NCI-H1092 (cell line): Measurements from ENCODE around the gene ELANE.
"Not testable (repeated sequence)": the region's sequence is repeated elsewhere in the genome, so short reads cannot be mapped to it uniquely, and the experiment has no call there.

Experiments
- DNase-seq: peaks from one replicate; lab custom pipeline; 2025; lab: John Stamatoyannopoulos, UW

ELANE gene

DNA sequence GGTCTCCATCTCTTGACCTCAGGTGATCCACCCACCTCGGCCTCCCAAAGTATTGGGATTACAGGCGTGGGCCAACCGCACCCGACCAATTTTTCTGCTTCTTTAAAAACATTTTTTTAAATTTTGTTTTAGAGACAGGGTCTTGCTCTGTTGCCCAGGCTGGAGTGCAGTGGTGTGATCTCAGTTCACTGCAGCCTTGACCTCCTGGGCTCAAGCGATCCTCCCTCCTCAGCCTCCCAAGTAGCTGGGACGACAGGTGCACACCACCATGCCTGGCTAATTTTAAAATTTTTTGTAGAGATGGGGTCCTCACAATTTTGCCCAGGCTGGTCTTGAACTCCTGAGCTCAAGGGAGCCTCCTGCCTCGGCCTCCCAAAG, 9.3 kb upstream of the ELANE start:
- DNase-seq, result not testable (repeated sequence)

DNA sequence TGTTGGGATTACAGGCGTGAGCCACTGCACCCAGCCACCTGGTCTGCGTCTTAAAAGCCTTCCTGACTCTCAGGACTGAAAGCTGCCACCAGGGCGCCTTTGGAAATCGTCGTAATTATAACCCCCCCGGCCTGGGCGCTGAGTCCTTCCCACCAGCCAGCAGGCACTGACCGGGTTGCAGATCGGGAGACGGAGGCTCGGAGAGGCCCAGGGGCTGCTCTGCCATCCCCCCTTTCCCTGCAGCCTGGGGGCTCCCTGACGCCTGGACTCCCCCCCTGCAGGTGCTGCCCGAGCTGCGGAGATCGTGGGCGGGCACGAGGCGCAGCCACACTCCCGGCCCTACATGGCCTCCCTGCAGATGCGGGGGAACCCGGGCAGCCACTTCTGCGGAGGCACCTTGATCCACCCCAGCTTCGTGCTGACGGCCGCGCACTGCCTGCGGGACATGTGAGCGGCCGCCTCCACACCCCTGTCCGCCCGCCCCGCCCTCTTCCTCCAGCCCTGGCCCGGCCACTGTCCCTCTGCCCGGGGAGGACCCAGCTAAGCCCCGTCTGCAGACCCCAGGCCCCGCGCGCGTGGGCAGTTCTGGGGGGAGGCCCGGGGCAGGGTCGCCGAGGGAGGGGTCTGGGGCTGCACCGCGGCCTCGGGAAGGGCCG, 8.8 kb upstream of the ELANE start:
- no peak for DNase-seq

DNA sequence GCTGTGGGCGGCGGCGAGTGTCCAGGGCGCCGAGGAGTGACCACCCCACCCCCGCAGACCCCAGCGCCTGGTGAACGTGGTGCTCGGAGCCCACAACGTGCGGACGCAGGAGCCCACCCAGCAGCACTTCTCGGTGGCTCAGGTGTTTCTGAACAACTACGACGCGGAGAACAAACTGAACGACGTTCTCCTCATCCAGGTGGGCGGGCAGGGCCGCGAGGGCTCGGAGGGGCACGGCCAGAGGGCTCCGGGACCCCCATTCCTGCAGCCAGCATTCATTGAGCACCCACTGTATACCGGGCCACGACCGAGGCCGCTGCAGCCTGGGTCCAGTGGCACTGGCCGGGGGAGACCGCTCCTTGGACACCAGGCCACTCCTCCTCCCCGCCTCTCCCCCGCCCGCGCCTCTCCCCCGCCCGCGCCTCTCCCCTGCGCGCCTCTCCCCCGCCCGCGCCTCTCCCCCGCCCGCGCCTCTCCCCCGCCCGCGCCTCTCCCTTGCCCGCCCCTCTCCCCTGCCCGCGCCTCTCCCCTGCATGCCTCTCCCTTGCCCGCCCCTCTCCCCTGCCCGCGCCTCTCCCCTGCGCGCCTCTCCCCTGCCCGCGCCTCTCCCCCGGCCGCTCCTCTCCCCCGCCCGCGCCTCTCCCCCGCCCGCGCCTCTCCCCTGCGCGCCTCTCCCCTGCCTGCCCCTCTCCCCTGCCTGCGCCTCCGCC, 8.1 kb upstream of the ELANE start:
- no peak for DNase-seq

DNA sequence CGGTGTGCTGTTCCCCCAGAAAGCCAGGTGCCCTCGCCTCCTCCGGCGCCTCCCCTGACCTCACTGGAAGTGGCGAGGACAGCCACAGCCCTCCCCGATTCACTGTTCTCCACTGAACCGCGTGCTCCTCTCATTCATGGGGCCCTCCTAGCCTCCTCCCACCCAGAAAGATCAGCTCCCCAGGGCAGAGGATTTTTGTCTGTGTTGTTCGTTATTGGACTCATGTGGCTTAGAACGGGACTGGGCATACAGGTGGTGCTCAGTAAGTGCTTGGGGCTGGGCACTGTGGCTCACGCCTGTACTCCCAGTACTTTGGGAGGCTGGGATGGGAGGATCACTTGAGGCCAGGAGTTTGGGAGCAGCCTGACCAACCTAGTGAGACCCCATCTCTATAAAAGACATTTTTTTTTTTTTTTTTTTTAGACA, 7.5 kb upstream of the ELANE start:
- DNase-seq, result no peak

DNA sequence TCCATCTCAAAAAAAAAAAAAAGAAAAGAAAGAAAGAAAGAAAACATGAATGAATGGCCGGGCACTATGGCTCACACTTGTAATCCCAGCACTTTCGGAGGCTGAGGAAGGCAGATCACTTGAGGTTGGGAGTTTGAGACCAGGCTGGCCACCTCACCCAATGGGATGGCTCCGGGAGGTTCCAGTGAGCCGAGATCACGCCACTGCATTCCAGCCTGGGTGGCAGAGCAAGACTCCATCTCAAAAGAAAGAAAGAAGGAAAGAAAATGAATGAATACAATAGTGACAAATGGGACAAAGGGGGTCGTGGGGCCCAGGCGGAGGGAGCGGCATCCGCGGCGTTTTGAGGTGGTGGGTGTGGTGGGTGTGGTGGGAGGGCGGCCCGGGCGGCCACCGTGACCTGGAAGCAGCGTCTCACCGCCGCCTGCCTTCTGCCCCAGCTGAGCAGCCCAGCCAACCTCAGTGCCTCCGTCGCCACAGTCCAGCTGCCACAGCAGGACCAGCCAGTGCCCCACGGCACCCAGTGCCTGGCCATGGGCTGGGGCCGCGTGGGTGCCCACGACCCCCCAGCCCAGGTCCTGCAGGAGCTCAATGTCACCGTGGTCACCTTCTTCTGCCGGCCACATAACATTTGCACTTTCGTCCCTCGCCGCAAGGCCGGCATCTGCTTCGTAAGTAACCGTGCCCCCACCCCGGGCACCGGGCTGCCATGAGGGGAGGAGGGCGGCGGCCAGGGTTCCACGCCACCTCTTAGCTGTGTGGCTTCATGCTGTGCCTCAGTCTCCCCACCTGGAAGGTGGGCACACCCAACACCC, 6.2 kb upstream of the ELANE start:
- DNase-seq, result no peak

DNA sequence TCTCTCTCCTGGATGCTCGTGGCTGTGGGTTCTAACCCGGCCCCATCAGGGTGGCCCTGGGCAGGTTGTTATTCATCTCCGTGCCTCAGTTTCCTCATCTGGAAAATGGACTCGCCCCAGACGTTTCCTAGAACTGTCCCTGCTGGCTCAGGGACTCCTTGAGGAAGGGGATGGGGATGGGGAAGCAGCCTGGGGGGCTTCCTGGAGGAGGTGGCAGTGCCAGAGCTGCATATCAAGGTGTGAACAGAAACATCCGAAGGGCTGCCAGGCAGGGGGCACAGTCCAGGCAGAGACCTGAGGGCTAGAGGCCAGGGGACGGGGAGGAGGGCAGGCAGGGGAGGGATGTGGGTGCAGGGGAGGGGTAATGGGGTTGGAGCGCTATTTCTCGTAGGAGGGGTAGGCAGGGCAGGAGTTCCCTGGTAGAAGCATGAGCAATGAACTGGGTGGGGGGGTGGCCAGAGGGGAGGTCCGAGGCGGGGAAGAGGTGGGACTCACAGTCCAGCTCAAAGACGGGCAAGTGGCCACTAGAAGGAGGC, 3.6 kb upstream of the ELANE start:
- DNase-seq, result no peak

DNA sequence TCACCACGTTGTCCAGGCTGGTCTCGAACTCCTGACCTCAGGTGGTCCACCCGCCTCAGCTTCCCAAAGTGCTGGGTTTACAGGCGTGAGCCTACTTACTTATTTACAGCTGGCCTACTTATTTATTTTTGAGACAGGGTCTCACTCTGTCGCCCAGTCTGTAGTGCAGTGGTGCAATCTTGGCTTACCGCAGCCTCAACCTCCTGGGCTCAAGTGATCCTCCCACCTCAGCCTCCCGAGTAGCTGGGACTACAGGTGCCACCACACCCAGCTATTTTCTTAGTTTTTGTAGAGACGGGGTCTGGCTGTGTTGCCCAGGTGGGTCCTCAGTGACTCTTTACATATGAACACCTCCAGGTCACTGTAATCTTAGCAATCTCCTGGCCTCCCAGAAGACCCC, 2.9 kb upstream of the ELANE start:
- not testable (repeated sequence) for DNase-seq

DNA sequence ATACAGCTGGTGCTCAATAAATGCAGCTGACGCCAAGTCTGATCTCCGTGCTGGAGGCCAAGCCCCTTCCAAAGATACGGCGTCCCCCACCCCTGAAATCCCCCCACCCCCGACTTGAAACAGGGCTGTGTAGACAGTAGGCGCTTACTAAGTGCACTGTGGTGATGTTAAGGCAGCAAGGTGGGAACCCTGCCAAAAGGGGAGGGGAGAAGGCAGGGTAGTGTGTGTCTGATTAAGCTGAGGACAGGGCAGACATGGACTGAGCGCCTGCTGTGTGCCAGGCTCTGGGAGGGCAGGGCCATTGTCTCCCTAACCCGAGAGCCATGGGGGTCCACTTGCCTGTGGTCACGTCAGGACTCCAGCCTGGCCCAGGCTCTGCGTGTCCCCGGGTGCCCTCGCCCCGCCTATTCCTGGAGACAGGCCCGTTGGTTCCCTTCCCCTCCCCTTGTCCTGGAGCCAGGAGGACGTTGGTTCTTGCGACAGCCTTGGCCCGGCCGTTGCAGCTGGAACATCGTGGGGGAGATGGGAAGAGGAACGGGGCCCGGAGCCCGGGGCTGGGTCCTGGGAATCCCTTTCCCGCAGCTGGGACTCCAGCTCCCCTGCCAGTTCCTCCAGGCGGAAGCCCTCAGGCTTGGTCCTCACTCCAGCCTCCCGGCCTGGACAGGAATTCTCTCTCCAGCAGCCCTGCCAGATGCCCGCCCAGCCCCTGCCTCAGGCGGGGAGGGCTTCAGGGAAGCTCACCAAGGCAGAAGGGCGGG, 1.7 kb upstream of the ELANE start:
- DNase-seq, result no peak

DNA sequence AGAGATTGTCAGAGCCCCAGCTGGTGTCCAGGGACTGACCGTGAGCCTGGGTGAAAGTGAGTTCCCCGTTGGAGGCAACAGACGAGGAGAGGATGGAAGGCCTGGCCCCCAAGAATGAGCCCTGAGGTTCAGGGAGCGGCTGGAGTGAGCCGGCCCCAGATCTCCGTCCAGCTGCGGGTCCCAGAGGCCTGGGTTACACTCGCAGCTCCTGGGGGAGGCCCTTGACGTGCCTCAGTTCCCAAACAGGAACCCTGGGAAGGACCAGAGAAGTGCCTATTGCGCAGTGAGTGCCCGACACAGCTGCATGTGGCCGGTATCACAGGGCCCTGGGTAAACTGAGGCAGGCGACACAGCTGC, 1.1 kb upstream of the ELANE start:
- DNase-seq, result no peak

DNA sequence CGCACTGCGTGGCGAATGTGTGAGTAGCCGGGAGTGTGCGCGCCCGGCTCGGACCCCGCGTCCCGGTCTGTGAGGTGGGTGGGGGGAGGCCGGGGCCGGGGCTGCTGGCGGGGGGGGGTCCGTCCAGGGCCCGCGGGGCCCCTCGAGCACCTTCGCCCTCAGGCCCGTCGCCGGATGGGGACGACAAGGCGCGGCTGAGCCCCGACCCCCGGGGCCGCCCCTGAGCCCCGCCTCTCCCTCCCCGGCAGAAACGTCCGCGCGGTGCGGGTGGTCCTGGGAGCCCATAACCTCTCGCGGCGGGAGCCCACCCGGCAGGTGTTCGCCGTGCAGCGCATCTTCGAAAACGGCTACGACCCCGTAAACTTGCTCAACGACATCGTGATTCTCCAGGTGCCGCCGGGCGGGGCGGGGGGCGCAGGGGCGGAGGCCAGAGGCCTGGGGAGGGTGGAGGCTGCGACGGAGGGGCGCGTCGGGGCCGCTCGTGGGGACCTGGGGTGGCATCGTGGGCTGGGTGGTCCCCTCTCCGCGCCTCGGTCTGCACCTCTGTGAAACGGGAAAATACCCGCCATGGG, 997 bp downstream of the ELANE start:
- no peak for DNase-seq

DNA sequence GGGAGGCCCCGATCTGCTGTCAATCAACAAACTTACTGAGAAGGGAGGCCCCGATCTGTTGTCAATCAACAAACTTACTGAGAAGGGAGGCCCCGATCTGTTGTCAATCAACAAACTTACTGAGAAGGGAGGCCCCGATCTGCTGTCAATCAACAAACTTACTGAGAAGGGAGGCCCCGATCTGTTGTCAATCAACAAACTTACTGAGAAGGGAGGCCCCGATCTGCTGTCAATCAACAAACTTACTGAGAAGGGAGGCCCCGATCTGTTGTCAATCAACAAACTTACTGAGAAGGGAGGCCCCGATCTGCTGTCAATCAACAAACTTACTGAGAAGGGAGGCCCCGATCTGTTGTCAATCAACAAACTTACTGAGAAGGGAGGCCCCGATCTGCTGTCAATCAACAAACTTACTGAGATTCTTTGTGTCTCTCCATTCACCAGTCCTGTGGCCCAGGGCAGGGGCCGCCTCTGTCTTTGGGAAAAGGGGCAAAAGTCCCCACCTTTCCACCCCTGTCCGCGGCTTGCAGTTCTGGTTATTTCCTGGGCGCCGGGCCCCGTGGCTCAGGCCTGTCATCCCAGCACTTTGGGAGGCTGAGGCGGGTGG, 1.6 kb downstream of the ELANE start:
- DNase-seq, result not testable (repeated sequence)

DNA sequence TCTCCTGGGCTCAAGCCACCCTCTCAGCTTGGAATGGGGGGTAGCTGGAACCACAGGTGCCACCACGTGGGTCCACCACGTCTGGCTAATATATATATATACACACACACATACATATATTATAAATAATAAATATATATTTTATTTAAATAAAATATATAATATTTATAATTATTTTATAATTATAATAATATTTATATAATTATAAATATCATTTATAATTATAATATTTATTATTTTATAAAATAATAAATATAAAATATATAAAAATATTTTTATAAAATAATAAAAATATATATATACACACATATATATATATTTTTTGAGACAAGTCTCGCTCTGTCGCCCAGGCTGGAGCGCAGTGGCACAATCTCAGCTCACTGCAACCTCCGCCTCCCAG, 2.4 kb downstream of the ELANE start:
- no peak for DNase-seq

DNA sequence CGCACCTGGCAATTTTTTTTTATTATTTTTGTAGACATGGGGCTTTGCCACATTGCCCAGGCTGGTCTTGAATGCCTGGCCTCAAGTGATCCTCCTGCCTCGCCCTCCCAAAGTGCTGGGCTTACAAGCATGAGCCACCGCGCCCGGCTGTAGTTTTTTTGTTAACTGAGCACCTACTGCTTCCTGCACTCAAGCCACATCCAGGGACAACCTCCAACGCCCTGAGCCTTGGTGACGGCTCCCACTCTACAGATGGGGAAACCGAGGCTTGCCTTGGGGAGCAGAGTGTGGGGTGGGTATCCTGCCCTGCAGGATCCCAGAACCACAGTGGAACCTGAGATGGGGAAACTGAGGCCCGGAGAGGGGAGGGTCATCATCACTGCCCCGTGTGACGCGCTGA, 3.0 kb downstream of the ELANE start:
- no peak for DNase-seq

DNA sequence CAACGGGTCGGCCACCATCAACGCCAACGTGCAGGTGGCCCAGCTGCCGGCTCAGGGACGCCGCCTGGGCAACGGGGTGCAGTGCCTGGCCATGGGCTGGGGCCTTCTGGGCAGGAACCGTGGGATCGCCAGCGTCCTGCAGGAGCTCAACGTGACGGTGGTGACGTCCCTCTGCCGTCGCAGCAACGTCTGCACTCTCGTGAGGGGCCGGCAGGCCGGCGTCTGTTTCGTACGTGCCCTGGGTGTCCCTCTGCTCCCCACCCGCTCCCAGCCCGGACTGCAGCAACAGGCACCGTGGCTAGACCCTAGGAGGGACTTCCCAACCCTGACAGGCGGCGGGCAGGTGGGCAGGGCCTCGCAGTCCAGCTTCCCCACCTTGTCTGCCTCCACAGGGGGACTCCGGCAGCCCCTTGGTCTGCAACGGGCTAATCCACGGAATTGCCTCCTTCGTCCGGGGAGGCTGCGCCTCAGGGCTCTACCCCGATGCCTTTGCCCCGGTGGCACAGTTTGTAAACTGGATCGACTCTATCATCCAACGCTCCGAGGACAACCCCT, 3.5 kb downstream of the ELANE start:
- DNase-seq, result no peak

DNA sequence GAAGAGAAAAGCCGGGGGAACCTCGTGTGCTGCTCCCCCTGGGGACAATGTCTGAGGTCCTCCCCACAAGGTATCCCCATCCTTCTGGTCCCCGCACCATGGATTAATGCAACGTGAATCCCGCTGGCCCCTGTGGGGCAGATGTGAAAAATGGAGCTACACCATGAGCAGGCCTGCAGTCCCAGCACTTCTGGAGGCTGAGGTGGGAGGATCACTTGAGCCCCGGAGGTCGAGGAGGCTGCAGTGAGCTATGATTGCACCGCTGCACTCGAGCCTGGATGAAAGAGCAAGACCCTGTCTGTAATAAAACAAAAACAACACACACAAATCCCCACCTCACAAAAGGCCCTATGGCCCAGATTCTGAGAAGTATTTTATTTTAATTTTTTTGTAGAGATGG, 6.2 kb downstream of the ELANE start:
- no peak for DNase-seq

DNA sequence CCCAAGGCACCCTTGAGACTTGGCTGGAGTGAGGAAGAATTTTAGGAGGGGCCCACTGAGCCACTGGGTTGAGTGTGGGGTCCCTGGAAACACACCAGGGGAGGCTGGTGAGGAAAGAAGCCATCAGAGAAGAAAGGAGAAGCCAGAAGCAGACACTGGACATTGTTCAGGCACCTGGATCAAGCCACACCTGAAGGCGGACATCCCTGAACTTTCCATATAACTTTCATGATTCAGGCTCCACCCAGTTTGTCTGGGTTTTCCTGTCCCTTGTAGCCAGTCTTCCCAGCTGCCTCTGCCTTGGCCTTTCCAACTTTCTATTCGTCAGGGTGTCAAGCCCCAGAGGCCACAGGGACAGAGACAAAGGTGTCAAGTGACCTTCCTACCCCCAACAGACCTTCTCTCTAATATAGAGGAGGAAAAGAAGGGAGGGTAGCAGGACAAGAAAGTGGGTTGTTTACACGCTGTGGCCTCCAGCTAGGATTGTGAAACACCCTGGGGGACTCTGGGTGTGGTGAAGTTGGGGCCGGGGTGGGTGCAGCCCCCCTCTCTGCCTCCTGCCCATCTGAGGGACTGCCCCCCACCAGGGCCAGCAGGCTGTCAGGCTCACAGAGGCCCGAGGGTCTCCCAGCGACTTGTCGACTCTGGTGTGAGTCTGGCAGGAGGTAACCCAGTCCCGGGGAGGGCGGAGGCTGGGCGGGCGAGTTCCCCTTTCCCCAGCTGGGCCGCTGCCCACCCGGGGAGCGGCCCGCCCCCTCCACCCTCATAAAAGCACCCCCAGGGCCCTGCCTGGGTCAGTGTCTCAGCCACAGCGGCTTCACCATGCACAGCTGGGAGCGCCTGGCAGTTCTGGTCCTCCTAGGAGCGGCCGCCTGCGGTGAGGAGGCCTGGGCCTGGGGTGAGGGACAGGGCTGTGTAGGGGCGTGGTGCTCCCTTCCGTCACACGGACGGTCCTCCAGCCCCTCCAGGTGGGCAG, 7.1 kb downstream of the ELANE start, which contains the start of gene CFD:
Gene CFD, plus strand, starts transcription at position 797 of the 976 bp plus-strand sequence. Its CDS starts 26 bp downstream, at position 823.
- no peak for DNase-seq

DNA sequence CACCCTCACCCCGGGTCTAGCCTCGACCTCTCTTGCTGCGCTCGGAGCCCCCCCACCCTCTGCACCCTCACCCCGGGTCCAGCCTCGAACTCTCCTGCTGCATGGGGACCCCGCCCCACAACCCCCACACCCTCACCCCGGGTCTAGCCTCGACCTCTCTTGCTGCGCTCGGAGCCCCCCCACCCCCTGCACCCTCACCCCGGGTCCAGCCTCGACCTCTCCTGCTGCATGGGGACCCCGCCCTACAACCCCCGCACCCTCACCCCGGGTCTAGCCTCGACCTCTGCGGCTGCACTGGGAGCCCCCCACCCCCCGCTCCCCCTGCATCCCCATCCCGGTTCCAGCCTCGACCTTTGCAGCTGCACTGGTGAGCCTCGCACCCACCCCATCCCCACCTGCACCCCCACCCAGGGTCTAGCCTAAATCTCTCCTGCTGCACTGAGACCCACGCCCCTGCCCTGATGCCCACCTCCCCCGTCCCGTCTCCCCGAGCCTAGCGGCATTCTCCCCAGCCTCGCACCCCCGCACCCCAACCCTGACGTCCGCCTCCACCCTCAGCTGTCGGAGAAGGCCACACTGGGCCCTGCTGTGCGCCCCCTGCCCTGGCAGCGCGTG, 9.1 kb downstream of the ELANE start:
- DNase-seq, result no peak

DNA sequence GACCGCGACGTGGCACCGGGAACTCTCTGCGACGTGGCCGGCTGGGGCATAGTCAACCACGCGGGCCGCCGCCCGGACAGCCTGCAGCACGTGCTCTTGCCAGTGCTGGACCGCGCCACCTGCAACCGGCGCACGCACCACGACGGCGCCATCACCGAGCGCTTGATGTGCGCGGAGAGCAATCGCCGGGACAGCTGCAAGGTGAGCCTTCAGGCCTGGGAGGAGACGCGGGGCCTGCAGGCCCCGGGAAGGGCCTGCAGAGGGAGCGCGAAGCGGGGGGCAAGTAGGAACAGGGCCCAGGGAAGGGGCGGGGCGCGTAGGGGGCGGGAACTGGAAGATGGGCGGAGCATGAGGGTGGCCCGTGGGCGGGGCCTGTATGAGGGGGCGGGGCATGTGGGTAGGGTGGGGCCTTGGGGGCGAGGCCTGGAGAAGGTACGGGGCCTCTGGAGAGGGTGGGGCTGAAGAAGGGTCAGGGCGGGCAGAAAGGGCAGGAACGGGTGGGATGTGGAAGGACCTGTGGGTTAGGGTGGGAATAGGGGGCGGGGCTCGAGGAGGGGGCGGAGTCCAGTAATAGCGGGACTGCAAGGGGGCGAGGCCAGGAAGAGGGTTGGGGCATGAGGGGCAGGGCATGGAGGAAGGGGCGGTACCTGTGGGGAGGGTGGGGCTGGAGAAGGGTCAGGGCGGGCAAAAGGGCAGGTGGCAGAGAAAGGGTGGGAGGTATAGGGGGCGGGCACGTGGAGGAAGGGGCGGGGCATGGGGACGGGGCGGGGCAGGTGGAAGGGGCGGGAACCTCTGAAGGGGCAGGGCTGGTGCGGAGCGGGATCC, 9.9 kb downstream of the ELANE start:
- DNase-seq, result no peak
